GM19023 (cell line): ENCODE results near the gene TESPA1.

Source experiments
- ATAC-seq: cut with Tn5 transposase; IDR thresholded peaks from one replicate; pipeline ENCODE4 v1.9.1; 2021; ENCODE audit warnings: mild to moderate bottlenecking, moderate library complexity; ENCODE audit not compliant: unreplicated experiment

Gene TESPA1

DNA sequence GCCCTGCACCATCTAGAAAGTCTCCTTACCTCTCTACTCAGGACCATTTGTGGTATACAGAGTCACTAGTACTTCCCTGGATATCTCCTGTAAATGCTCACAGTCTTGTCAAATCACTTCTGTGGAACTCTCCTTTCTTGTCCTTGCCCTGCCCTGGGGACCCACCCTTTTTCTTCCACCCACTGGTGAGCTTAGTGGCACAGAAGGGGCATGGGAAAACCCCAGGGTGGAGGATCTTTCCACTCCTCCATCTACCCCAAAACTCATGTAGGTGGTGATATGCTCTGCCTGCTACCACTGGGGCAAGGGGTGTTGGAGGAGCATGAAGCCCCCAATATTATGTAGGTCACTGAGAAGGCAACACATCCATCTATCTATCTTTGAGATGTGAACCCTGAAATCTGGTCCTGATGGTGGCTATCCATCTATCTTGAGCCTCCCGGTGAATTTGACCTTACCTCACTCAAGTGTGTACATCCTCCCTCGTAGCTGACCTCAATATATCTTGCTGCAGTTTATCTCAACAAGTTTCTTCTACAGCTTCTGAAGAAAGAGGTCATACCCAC lies 943 bp downstream of the TESPA1 start:
- no peak for ATAC-seq

DNA sequence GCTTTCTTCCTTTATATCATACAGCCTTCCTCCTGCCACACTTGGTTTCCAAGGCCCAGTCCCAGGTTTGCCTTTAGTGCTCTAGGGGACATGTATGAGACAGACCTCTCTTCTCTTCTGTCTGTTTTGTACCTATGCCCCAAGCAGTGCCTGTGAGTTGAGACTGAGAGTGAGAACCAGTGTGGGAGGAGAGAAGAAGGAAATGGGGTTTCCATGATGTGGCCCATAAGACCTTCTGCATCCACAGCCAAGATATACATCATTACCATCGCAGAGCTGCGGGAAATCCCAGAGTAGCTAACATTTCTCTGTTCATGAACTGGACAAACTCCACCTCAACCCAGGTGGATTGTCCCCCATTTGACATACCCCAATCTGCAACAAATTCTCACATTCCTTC lies 2.8 kb downstream of the TESPA1 start:
- ATAC-seq: no peak

DNA sequence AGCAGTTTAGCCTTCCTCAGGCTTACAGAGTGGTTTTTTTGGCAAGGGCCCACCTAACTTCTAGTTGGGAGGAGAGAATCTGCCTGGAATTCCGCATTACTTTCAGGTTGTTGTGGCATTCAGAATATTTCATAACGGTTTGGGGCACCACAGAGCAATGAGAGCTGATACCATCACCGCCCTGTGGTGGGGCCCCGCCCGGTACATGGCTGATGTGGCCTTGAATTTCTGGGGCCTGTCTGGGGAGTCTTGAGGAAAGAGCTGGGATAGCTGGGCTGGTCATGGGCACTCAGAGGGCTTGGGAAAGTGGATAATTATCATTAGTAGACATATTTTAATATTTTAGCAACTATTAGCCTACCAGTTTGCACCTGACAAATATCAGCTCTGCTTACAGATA lies 4.2 kb downstream of the TESPA1 start:
- ATAC-seq: no peak

DNA sequence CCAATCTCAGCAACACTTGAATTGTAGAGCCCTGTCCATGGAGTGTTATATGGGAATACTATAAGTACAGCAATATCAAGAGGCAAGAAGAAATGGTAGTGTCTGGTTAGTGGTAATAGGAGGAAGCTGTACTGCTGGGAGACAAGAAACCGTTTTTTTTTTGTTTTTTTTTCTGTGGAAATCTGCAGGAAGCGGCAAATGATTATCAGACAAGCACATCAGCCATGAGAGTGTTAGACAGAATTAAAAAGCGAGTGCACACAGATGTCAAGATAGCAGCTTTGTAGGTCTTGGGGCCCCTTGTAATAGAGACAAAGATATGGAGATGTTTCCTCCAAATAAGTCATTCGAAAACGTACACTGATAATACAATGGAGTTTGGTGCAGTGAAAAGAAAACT lies 6.7 kb downstream of the TESPA1 start:
- ATAC-seq: no peak

- no peak for ATAC-seq
These were observed 7.4 kb downstream of the TESPA1 start for GRCh38 chr12:54977155-54977554.

- ATAC-seq: no peak
These were observed 8.7 kb downstream of the TESPA1 start for GRCh38 chr12:54975875-54976274.

DNA sequence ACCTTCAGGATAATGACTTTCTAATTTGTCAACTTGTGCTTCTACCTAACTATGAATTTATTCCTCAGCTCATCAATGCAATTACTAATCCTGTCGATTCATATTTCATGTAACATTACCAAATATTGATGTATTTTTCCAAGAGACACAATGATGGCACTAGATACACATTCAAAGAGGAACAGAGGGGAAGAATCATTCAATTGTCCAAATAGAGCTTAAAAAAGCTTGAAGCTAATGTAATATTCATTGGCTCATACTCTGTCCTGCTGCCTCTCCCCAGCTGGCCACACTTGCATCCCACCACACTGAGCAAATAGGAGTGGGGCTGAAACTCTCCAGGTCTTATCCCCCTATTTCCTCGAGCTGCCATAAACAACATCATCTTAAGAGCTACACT lies 9.3 kb downstream of the TESPA1 start:
- no peak for ATAC-seq

DNA sequence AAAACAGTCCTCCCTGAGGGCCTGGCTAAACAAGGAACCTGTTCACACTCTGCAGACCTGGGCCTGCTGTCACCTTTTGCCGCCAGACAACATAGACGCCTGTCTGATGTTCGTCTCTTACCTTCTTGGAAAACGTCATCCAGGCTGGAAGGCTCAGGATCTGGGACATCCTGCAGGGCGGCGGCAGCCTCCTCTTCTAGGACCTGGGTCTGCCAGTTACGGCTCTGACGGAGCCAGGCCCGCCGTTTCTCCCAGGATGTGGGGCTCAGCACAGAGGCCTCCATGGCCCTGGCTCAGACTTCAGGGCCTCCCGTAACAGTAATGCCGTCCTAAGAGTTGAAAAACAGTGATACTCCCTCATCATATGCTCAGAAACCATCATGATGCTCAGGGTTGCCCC lies 10.3 kb downstream of the TESPA1 start:
- no peak for ATAC-seq

DNA sequence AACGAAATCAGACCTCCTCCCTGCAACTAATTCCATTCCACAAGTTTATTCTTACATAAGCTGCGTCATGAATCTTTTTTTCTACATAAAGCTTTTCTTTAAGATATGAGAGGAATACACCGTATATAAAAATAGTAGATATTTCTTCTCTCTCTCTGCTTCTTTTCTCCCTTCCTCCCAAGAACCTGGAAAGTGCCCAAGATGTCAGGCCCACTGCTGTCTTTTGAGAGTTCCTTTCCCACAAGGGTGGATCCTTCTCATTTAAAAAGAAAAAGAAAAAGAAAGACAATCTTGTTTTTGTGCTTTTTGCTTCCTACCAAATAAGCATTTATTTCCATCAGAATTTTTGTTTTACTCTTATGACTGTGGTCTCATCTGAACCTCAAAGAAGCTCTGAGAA lies 11.0 kb downstream of the TESPA1 start:
- no peak for ATAC-seq

DNA sequence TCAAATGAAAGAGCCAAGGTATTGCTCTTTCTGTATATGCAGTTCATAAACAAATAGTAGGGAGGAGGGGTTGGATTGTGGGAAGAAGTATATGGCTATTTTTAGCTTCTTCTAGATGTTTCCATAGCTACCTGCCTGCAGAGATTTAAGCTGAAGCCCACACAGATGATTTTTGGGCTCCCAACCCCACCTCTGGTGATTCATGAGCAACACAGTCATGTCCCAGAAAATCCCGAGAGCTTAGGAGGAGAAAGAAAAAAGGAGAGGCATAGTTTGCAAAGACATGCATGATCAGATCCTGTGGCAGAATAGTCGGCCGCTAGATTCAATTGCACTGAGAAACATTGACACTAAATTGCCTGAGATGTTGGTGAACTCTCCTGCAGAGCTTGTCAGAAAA lies 13.8 kb downstream of the TESPA1 start:
- ATAC-seq: no peak

DNA sequence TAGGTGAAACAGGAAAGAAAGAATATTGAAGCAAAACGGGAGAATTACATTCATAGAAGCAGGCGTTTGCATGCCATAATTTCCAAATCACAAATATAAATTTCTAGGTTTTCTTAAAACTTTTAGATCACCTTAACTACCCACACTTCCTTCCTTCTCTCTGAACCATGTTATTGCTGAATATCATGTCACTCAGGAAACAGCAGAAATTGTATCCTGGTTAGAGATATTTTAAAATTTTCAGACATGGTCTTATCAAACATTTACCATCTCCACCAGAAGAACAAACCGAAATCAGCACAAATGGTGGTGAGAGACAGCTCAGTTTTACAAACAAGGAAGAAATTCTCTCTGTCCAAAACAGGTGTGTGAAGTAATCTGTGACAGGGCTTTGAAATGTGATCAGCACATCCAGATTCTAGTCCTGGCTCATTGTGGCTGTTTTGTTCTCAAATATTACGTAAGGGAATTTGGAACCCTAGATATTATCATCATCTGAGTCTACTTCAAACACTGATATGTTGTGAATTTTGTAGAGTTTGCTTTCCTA lies 16.3 kb downstream of the TESPA1 start:
- no peak for ATAC-seq

- no peak for ATAC-seq
These were observed 17.1 kb downstream of the TESPA1 start for GRCh38 chr12:54967461-54967860.

DNA sequence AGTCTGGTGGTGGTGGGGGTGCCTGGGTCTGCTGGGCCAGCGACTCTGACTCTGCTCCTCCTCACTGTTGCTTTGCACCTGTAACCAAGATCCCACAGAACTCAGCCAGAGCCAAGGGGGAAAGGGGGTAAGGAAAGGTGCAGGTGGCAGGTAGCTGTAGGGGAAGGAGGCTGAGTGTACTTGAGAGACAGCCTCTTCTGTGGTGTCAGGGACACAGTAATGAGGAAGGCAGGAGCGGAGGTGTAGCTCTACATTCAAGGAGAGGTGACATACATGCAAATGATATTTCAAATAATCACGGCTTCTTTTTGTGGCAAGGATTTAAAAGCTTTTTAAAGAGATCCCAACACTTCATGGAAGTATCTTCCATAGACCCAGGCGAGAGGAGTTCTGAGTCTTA lies 23.4 kb downstream of the TESPA1 start:
- no peak for ATAC-seq

- peak; percentile 77 for ATAC-seq
These were observed 25.1 kb downstream of the TESPA1 start for GRCh38 chr12:54959291-54960018.

DNA sequence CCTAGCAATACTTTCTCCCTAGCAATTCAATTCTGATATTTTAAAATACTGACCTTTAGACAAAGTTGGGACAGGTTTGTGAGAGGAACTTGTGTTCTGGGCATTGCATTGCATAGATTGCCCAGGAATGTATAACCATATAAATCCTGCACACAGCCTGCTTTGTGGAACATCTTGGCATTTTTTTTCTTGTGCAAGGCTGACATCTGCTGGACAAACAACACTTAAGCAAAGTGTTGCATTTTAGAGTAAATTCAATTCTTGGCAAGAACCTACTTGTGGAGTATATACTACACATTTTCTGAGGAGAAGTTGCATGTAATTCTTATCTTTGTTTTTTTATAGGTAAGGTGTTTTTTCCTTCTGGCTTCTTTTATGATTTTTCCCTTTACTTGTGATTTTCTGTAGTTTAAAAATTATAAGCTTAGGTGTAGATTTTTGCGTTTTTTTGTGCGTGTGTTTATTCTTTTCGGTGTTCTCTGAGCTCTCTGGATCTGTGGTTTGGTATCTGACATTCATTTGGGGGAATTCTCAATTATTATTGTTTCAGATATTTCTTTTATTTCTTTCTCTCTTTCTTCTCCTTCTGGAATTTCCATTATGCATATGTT lies 26.4 kb downstream of the TESPA1 start:
- ATAC-seq: no peak

GRCh38 chr12:54956818-54957641 lies 27.5 kb downstream of the TESPA1 start:
- no peak for ATAC-seq

- no peak for ATAC-seq
These were observed 28.2 kb downstream of the TESPA1 start for GRCh38 chr12:54956322-54956721.

GRCh38 chr12:54954801-54955200 lies 29.8 kb downstream of the TESPA1 start:
- no peak for ATAC-seq

DNA sequence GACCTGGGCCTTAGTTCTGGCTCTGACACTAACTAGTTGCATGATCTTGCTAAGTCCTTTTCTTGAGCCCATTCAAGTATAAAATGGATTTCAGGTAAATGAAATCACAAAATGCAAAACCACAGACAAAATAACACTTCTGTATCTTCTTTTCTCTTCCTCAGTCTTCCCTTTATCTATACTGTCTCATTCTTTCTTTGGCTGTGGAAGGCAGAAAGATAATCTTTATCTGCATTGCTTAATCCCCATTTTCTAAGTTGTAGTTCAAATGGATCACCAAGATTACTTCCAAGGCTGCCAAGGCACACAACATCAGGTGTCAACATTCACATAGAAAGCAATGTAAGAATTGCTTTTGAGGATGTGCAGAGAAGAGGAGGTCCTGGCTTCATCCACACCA lies 30.3 kb downstream of the TESPA1 start:
- ATAC-seq: no peak

DNA sequence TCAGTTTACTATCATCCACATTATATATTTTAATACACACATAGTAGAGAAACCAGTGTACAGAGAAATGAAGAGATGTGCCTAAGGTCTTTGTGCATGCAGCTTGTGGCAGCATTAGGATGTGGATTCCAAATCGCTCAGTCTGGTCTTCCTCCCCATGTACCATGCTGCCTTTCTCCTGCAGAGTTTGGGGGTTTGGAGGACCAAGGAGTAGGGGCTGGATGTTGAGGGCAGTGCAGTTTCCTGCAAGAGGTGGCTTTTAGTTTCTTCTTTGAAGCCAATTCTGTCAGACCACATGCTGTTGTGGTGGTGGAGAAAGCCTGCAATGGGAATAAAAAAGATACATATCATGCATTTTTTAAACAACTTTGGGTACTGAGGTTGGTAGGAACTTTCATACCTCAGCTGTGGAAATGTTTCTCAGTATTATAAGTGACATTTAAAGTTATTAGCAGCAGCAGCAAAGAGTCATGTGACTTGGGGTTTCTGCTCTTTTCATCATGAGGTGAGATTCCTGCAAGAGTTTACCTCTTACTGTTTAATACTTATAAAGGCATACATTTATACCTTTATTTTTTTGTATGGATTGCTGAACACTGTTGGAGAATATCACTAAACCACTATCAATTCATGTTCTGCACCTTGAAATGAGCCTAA lies 34.4 kb downstream of the TESPA1 start:
- ATAC-seq: no peak
